ENCODE data around the gene BCL6. TPM values are rescaled to one million over a fixed set of nuclear protein-coding genes. Genes with fewer than 3 reads are reported as not detected.

The BCL6 gene
- total RNA-seq, 1 experiment from 2014 or later: 21.5 TPM

DNA sequence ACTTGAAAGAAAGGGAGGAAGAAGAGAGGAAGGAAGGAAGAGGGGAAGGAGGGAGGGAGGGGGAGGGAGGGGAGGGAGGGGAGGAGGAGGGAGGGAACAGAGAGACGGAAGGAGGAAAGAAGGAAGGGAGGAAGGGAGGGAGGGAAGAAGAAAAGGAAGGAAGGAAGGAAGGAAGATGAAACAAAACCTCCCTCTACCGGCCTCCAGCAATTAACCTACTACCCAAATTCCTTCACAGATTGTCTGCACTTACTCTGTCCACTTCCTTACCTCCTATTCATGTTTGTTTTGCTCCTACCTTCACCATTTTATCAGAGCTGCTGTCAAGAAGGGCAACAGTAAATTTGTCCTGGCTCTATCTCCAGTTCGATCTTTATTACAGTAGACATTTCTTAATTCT lies 44.6 kb upstream of the BCL6 start:
- H3K27me3 ChIP-seq (ENCODE audit: control insufficient read depth, insufficient read depth, low read length): peaks cover 5% of the 10 kb centered on the region; the same call in 1 of the 2 replicates
- intact Hi-C loops (cut with micrococcal nuclease; ENCODE audit: unreplicated experiment): no loop called here
- no peak overlapping the region for H3K4me3 ChIP-seq (ENCODE audit: low read depth in 2 of 2, low read length in 2 of 2)
- BruUV-seq (replicated peaks): no TSS peak
- no peak overlapping the region for H3K27ac ChIP-seq (ENCODE audit: low read length)
- H3K36me3 ChIP-seq (ENCODE audit: control insufficient read depth, insufficient read depth, low read length): no peaks in the 10 kb centered on the region
- in situ Hi-C loops (cut with HindIII; ENCODE audit: low pct_unique_long_range_greater_than_20kb, low sequenced_read_pairs): no loop called here
- DNase-seq (ENCODE audit: low read depth, low spot score) (no peak), ATAC-seq (no peak)
- H3K9me3 ChIP-seq (ENCODE audit: control insufficient read depth, insufficient read depth, low read depth, low read length): no peaks in the 10 kb centered on the region
- CTCF ChIA-PET: no interaction called here
- POLR2A ChIA-PET: no interaction called here
- TF ChIP-seq, protein P1, sequence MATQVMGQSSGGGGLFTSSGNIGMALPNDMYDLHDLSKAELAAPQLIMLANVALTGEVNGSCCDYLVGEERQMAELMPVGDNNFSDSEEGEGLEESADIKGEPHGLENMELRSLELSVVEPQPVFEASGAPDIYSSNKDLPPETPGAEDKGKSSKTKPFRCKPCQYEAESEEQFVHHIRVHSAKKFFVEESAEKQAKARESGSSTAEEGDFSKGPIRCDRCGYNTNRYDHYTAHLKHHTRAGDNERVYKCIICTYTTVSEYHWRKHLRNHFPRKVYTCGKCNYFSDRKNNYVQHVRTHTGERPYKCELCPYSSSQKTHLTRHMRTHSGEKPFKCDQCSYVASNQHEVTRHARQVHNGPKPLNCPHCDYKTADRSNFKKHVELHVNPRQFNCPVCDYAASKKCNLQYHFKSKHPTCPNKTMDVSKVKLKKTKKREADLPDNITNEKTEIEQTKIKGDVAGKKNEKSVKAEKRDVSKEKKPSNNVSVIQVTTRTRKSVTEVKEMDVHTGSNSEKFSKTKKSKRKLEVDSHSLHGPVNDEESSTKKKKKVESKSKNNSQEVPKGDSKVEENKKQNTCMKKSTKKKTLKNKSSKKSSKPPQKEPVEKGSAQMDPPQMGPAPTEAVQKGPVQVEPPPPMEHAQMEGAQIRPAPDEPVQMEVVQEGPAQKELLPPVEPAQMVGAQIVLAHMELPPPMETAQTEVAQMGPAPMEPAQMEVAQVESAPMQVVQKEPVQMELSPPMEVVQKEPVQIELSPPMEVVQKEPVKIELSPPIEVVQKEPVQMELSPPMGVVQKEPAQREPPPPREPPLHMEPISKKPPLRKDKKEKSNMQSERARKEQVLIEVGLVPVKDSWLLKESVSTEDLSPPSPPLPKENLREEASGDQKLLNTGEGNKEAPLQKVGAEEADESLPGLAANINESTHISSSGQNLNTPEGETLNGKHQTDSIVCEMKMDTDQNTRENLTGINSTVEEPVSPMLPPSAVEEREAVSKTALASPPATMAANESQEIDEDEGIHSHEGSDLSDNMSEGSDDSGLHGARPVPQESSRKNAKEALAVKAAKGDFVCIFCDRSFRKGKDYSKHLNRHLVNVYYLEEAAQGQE (IDR thresholded peaks at IDR 0.05; ENCODE audit: insufficient read depth in 1 of 2, low read depth in 2 of 2, low read length in 1 of 2): no peak
- TF ChIP-seq SIN3A (IDR thresholded peaks at IDR 0.05; ENCODE audit: borderline replicate concordance, insufficient read depth, low read depth, low read length) (no peak), TCF7L2 (IDR thresholded peaks at IDR 0.05; ENCODE audit: low read depth, low read length) (no peak), POLR2AphosphoS5 (IDR thresholded peaks at IDR 0.05; ENCODE audit: low read depth, low read length) (no peak)
- TF ChIP-seq, protein P2, sequence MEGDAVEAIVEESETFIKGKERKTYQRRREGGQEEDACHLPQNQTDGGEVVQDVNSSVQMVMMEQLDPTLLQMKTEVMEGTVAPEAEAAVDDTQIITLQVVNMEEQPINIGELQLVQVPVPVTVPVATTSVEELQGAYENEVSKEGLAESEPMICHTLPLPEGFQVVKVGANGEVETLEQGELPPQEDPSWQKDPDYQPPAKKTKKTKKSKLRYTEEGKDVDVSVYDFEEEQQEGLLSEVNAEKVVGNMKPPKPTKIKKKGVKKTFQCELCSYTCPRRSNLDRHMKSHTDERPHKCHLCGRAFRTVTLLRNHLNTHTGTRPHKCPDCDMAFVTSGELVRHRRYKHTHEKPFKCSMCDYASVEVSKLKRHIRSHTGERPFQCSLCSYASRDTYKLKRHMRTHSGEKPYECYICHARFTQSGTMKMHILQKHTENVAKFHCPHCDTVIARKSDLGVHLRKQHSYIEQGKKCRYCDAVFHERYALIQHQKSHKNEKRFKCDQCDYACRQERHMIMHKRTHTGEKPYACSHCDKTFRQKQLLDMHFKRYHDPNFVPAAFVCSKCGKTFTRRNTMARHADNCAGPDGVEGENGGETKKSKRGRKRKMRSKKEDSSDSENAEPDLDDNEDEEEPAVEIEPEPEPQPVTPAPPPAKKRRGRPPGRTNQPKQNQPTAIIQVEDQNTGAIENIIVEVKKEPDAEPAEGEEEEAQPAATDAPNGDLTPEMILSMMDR (IDR thresholded peaks at IDR 0.05): no peak
- H3K4me1 ChIP-seq (ENCODE audit: control insufficient read depth, insufficient read depth, low read length): no peaks in the 10 kb centered on the region

DNA sequence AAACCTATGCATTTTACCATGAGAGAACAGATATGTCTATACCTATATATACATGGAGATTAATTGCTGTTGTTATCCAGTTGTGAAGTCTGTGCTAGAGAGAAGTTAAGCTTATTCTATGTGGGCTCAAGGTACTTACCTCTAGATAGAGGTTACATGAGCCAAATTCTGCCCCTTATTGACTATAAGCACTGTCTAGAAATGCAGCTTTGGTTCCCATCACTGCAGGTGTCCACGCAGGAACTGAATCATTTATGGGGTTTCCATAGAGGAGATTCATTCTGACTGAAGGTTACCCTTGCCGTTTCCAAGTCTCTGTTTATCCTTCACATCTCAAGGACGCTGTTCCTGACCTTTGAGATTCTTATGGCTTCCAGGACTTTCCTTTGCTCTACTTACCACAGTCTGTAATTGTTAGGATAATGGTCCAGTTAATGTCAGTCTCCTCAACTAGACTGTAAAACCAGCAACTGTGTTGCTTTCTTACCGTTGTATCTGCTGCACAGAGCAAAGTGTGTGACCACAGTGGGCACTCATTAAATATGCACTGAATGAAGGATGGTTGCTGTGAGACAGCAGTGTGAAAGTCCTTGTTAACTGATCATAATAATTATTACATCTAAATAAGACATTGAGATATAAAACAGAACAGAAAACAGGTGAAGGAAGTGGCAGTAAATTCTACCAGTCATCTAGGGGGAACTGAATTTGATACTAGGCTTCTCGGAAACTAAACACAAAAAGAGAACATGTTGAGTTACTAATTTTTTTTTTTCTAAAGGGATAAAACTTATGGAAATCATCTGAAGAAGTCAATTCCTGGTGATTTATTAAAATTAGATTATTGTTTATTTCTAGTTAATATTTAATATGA lies 44.0 kb upstream of the BCL6 start:
- DNase-seq (ENCODE audit: low read depth, low spot score) (no peak), ATAC-seq (no peak)
- in situ Hi-C loops (cut with HindIII; ENCODE audit: low pct_unique_long_range_greater_than_20kb, low sequenced_read_pairs) (no loop called here), intact Hi-C loops (cut with micrococcal nuclease; ENCODE audit: unreplicated experiment) (no loop called here)
- H3K9me3 ChIP-seq (ENCODE audit: control insufficient read depth, insufficient read depth, low read depth, low read length): no peaks in the 10 kb centered on the region
- no TSS peak for BruUV-seq (replicated peaks)
- ChIA-PET POLR2A (no interaction called here), CTCF (no interaction called here)
- no peak for TF ChIP-seq SIN3A (IDR thresholded peaks at IDR 0.05; ENCODE audit: borderline replicate concordance, insufficient read depth, low read depth, low read length)
- TF ChIP-seq, protein P2 (IDR thresholded peaks at IDR 0.05): no peak
- no peak for TF ChIP-seq POLR2AphosphoS5 (IDR thresholded peaks at IDR 0.05; ENCODE audit: low read depth, low read length)
- no peak for TF ChIP-seq TCF7L2 (IDR thresholded peaks at IDR 0.05; ENCODE audit: low read depth, low read length)
- TF ChIP-seq, protein P1 (IDR thresholded peaks at IDR 0.05; ENCODE audit: insufficient read depth in 1 of 2, low read depth in 2 of 2, low read length in 1 of 2): no peak
- peaks cover 5% of the 10 kb centered on the region; the same call in 1 of the 2 replicates for H3K27me3 ChIP-seq (ENCODE audit: control insufficient read depth, insufficient read depth, low read length)
- H3K36me3 ChIP-seq (ENCODE audit: control insufficient read depth, insufficient read depth, low read length): no peaks in the 10 kb centered on the region
- no peaks in the 10 kb centered on the region for H3K4me1 ChIP-seq (ENCODE audit: control insufficient read depth, insufficient read depth, low read length)
- no peak overlapping the region for H3K4me3 ChIP-seq (ENCODE audit: low read depth in 2 of 2, low read length in 2 of 2)
- H3K27ac ChIP-seq (ENCODE audit: low read length): no peak overlapping the region
